Renal pelvis (tissue), 12 donors: ENCODE results near the gene BOD1. TPM values are rescaled to one million over a fixed set of nuclear protein-coding genes. Genes with fewer than 3 reads are reported as not detected.

Experiments
- DNase-seq: peaks from one replicate; pipeline ENCODE4 v3.0.0-alpha.2; 2013
- long read RNA-seq, 16 experiments: transcript quantifications; one replicate each; lab custom pipeline, GENCODE V29; 2026
- polyA plus RNA-seq, 3 donors: library from polyadenylated mRNA; unstranded; fragments of 120-200 nt; gene quantifications; one replicate each; pipeline ENCODE4 v1.2.1, GENCODE V29; 2013; ENCODE audit not compliant: insufficient read length in 3 of 3

Gene BOD1
- polyA plus RNA-seq: 100 to 1,000 TPM; 115 to 126 (median 119) TPM
- long read RNA-seq, donor 1, transcript BOD1-202 (4 exons, 1,562 nt): major isoform, 28 of 35 reads
- long read RNA-seq, donor 1, partial matches to known transcripts: 0 of 35 reads
- long read RNA-seq, donor 1, other reads (novel, unspliced or antisense): 0 of 35 reads
- long read RNA-seq, donor 2, transcript BOD1-202 (4 exons, 1,562 nt): major isoform, 54 of 60 reads
- long read RNA-seq, donor 2, partial matches to known transcripts: 0 of 60 reads
- long read RNA-seq, donor 2, other reads (novel, unspliced or antisense): 0 of 60 reads
- long read RNA-seq, donor 3, transcript BOD1-202 (4 exons, 1,562 nt): major isoform, 39 of 47 reads
- long read RNA-seq, donor 3, partial matches to known transcripts: 0 of 47 reads
- long read RNA-seq, donor 3, other reads (novel, unspliced or antisense): 0 of 47 reads
- long read RNA-seq, donor 4, transcript BOD1-202 (4 exons, 1,562 nt): major isoform, 35 of 49 reads
- long read RNA-seq, donor 4, partial matches to known transcripts: 0 of 49 reads
- long read RNA-seq, donor 4, other reads (novel, unspliced or antisense): 5 of 49 reads
- long read RNA-seq, donor 5, transcript BOD1-202 (4 exons, 1,562 nt): major isoform, 25 of 31 reads
- long read RNA-seq, donor 5, partial matches to known transcripts: 0 of 31 reads
- long read RNA-seq, donor 5, other reads (novel, unspliced or antisense): 0 of 31 reads
- long read RNA-seq, donor 6, transcript BOD1-207 (2 exons, 736 nt): minor isoform, 6 of 41 reads
- long read RNA-seq, donor 6, transcript BOD1-202 (4 exons, 1,562 nt): major isoform, 32 of 41 reads
- long read RNA-seq, donor 6, partial matches to known transcripts: 0 of 41 reads
- long read RNA-seq, donor 6, other reads (novel, unspliced or antisense): 0 of 41 reads
- long read RNA-seq, donor 7, transcript BOD1-207 (2 exons, 736 nt): minor isoform, 9 of 75 reads
- long read RNA-seq, donor 7, transcript BOD1-202 (4 exons, 1,562 nt): major isoform, 42 of 75 reads
- long read RNA-seq, donor 7, partial matches to known transcripts: 21 of 75 reads
- long read RNA-seq, donor 7, other reads (novel, unspliced or antisense): 0 of 75 reads
- long read RNA-seq, donor 8, transcript BOD1-202 (4 exons, 1,562 nt): major isoform, 11 of 14 reads
- long read RNA-seq, donor 8, partial matches to known transcripts: 0 of 14 reads
- long read RNA-seq, donor 8, other reads (novel, unspliced or antisense): 0 of 14 reads
- long read RNA-seq, donor 9, transcript BOD1-202 (4 exons, 1,562 nt): major isoform, 42 of 55 reads
- long read RNA-seq, donor 9, partial matches to known transcripts: 5 of 55 reads
- long read RNA-seq, donor 9, other reads (novel, unspliced or antisense): 0 of 55 reads
- long read RNA-seq, donor 10, transcript BOD1-207 (2 exons, 736 nt): minor isoform, 7 of 36 reads
- long read RNA-seq, donor 10, transcript BOD1-202 (4 exons, 1,562 nt): major isoform, 17 of 36 reads
- long read RNA-seq, donor 10, partial matches to known transcripts: 10 of 36 reads
- long read RNA-seq, donor 10, other reads (novel, unspliced or antisense): 0 of 36 reads
- long read RNA-seq, donor 11, transcript BOD1-202 (4 exons, 1,562 nt): major isoform, 43 of 49 reads
- long read RNA-seq, donor 11, transcript BOD1-207 (2 exons, 736 nt): minor isoform, 5 of 49 reads
- long read RNA-seq, donor 11, partial matches to known transcripts: 0 of 49 reads
- long read RNA-seq, donor 11, other reads (novel, unspliced or antisense): 0 of 49 reads
- long read RNA-seq, donor 12, transcript BOD1-202 (4 exons, 1,562 nt): major isoform, 58 of 72 reads
- long read RNA-seq, donor 12, transcript BOD1-207 (2 exons, 736 nt): minor isoform, 7 of 72 reads
- long read RNA-seq, donor 12, partial matches to known transcripts: 0 of 72 reads
- long read RNA-seq, donor 12, other reads (novel, unspliced or antisense): 0 of 72 reads
- long read RNA-seq, donor 13, transcript BOD1-202 (4 exons, 1,562 nt): major isoform, 21 of 26 reads
- long read RNA-seq, donor 13, partial matches to known transcripts: 0 of 26 reads
- long read RNA-seq, donor 13, other reads (novel, unspliced or antisense): 0 of 26 reads
- long read RNA-seq, donor 14, transcript BOD1-201 (3 exons, 1,286 nt): minor isoform, 5 of 94 reads
- long read RNA-seq, donor 14, transcript BOD1-207 (2 exons, 736 nt): minor isoform, 12 of 94 reads
- long read RNA-seq, donor 14, transcript BOD1-202 (4 exons, 1,562 nt): major isoform, 63 of 94 reads
- long read RNA-seq, donor 14, partial matches to known transcripts: 6 of 94 reads
- long read RNA-seq, donor 14, other reads (novel, unspliced or antisense): 5 of 94 reads
- long read RNA-seq, donor 15, transcript BOD1-207 (2 exons, 736 nt): minor isoform, 5 of 68 reads
- long read RNA-seq, donor 15, transcript BOD1-206 (2 exons, 814 nt): minor isoform, 5 of 68 reads
- long read RNA-seq, donor 15, transcript BOD1-202 (4 exons, 1,562 nt): major isoform, 44 of 68 reads
- long read RNA-seq, donor 15, partial matches to known transcripts: 5 of 68 reads
- long read RNA-seq, donor 15, other reads (novel, unspliced or antisense): 7 of 68 reads
- long read RNA-seq, donor 16, transcript BOD1-202 (4 exons, 1,562 nt): major isoform, 52 of 62 reads
- long read RNA-seq, donor 16, transcript BOD1-207 (2 exons, 736 nt): minor isoform, 5 of 62 reads
- long read RNA-seq, donor 16, partial matches to known transcripts: 0 of 62 reads
- long read RNA-seq, donor 16, other reads (novel, unspliced or antisense): 0 of 62 reads

DNA sequence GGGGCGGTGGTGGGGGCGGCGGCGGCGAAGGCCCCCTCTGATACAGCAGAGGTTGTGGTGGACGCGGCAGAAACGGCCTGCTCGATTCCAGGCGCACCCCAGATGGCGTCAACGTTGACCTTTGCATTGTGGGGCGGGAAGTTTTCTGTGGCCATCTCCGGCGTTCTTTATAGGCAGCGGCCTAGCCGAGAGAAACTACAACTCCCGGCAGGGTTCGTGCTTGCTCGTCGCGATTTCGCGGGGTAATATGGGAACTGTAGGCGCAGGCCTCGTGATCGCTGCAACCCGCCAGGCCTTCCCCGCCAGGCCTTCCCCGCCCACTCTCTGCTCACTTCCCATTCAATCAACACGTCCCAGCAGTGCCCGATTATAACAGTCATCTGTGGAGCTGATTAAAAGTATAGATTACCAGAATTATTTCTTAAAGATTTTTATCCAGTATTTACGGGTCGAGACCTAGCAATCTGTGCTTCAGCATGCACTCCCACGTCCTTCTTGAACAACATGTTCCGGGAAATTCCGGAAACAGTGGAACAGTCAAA, at the start of gene BOD1:
TSS of gene BOD1 (minus strand) at position 74 of the 542 bp plus-strand sequence. CDS start 214 bp downstream, outside the sequence.
- peak; percentile 98 for DNase-seq

DNA sequence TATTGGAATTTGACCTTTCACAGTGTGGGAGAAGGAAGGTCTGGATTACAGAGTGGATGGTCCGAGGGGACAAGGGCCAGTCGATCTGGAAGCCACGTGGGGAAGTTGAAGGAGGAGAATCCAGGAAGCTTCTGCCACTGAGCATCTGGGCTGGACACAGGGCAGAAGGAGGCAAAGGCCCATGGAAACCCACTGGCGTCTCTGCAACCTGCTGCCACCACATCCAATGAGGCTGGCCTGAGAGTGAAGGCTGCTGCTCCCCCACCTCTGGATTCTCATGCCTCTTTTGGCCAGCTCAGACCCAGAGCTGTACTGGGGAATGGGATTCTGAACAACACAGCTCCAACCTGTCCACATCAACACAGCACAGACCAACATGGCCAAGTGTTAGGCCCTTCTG, 48.9 kb upstream of the BOD1 start:
- no peak for DNase-seq

DNA sequence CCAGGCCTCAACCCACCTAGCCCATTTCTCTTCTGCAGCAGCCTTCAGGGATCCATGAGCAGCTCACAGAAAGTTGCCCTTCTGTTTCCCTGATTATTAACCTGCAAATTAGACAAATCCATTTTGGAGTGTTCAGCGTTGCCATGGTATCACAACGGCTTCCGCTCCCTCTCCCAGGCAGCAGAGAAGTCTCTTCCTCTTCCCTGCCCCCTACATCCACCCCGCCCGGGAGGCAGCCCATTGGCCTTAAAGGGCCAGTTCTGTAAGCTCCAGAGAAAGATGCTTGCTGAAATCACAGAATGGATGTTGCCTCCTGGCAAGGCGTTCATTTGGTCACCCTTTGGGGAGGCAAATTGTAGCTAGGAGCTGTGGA, 47.7 kb upstream of the BOD1 start:
- no peak for DNase-seq

DNA sequence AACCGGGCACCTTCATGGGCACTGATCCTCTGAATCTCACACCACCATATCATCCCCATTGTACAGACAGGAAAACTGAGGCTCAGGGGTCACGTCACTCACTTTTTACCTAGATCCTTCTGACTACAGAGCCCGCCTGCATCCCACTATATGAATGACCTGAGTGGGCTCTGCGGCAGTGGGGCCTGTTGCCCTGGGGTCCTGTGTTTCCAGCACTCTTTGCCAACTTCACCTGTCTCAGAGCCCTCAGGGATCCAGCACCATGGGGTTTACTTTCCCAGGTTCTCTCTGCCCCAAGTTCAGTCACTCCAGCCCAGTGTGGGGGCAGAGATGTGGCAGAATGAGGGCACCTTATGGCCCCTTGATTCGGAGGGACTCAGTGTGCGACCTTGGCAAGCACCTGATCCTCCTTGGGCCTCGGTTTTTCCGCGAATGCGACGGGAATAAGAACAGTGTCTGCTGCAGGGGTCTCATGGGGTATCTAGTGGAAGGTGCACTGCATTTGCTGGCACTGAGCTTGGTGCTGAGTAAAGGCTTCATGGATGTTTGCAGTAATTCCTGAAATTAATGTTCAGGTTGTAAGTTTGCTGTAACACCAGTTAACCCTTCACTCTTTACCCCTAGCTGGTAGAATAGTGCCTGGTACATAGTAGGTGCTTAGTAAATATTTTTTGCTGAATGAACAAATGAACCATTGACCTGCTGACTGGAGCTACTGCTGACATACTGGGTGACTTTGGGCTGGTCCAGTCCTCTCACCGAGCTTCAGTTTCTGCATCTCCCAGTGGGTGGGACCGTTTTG, 47.1 kb upstream of the BOD1 start:
- no peak for DNase-seq

DNA sequence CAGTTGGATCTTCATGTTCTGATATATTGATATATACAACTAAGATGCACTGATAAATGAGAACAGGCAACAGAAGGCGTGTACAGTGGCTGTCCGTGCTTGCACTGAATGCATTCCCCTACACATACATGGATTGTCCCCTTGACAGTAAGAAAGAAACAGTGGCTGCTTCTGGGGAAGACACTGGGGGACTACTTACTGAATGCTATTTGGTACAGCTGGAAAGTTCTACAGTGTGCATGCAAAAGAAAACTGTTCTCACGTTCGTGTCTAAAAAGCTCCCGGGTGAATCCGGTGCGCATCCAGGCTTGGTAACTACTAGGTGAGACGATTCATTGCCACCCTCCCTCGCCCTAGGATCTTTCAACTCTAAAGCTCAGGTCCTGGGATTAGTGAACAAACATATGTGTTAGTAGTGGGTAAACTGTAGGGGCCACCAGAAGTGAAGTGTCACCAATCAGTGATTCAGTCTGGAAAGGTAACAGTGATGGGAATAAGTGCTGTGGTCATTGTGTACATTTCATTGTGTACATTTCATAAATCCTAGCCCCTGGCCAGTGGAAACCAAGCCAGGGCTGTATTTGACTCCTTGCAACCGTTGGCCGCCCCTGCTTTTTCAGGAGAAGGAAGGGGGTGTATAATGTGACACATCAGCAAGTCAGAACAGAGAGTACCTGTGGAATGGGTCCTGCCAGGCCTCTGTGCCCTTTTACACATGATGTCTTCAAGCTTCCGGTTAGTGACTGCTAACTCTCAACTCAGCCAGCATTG, 46.3 kb upstream of the BOD1 start:
- no peak for DNase-seq

DNA sequence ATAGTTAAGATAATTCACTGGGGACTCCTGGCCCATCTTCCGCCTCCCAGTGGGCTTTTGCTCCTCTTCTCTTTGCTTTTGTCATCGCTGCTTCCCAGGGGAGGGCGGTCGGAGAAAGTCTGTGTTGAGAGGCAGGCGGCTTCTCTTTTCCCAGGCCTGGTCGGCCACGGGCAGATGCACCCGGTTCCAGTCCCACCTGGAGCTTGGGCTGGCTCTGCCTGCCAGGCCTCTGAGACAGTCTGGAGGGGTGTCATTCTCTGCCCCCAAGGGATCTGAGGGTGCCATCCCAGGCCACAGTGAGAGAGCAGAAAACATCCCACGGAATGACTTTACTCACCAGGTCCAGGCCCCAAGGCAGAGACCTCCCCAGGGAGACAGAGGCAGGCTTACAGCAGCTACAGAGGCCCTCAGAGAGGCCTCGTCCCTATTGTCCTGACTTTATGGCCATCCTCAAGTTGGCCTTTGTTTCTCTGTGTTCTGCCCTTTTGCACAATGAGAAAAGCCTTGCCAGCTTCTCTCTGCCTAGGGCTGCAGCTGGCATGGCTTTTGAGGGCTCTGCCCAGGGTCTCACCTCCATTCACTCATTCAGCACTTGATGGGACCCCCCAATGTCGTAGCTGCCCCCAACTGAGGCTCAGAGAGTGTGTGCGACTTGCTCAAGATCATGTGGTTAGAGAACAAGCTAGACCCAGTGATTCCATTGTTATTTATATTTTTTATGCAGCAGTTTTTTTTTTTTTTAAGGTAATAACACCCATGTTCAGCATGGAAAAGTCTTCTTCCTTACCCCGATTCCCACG, 44.2 kb upstream of the BOD1 start:
- no peak for DNase-seq

DNA sequence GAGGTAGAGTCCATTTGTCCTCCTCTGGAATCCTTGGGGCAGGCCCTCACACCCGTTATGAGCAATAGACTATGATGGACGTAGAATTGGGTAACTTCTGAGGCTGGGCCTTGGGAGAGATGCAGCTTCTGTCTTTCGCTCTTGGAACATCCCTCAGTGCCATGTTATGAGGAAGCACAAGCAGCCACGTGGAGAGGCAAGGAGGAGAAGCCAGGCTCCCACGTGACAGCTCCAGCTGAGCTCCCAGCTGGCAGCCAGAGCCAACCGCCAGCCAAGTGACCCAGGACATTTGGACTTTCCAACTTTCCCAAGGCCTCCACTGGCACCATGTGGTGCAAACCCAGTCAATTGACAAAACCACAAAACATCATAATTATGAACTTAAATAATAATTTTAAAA, 43.0 kb upstream of the BOD1 start:
- DNase-seq: no peak

DNA sequence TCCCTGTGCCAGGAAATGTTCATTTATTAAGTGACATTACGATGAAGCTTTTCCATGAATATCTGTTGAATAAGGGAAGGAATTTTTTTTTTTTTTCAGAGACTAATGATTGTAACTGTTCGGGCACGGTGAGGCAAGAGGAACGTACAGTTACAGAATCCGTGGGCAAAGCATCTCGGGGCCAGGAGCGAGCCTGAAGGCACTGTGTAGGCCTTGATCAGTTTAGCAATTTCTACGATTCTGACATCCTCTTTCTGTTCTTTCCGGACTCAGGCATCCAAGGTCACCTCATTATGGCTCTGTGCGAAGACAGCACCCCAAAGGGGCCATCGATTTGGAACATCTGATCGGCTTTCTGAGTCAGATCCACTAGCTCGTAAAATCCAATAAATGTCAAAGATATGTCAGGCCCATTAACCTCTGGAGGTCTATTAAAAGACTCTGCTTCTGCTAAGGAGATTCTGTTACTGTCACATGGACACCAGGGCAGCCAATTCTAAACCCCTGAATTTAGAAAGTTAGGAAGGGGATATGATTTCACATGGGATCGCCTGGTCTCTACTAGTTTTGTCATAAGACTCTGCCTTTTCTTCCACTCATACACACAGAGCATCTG, 41.4 kb upstream of the BOD1 start:
- no peak for DNase-seq

DNA sequence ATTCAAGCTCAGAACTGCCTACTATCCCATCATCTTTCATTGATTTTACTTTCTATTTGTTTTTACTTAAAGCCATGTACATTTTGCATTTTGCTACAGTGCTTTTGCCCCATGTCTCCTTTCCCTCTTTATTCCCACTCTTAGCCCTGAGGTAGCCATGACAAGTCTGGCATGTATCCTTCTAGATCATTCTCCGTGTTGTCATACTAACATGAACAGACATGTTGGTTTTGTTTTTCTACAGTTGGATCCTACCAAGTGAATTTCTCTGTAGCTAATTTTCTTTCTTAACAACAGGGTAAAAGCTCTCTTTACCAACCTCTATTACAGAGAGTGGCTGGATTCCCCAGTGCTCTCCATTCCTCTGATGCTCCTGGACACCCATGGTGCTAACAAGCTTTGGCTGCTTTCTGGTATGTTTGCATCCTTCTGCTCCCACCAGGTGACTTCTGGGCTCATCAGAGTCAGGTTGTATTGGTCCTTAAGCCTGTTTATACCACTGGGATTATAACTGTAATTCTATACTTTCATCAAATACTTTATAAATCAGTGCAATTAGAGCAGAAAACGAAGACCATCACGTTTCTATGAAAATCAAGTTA, 38.8 kb upstream of the BOD1 start:
- no peak for DNase-seq

DNA sequence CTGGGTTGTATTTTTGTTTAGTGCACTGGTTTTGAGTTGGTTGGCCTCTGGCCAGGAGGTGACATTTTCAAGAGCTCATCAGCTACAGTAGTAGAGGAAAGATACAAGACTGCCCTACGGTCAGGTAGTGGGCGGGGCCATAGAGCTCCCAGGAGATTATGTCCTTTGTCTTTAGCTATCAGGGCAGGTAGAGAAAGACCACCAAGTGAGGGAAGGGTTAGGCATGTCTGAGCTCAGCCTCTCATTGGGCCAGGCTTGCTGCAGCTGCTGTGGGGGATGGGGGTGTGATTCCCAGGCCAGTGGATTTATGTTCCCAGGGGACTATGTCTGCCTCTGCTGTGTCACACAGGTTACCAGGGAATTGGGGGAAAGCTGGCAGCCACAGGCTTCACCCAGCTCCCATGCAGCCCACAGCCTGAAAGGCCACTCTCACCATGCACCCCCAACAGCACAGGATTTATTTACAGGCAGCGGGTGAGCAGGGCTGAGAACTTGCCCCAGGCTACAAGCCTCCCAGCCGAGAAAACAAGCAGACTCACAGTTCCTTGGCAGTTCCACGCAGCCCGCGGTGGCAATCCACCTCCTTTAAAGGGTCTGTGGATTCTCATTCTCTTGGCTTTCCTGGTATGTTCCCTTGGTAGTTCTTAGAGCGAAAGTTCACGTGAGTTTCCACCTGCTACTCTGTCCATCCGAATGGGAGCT, 37.5 kb upstream of the BOD1 start:
- no peak for DNase-seq

DNA sequence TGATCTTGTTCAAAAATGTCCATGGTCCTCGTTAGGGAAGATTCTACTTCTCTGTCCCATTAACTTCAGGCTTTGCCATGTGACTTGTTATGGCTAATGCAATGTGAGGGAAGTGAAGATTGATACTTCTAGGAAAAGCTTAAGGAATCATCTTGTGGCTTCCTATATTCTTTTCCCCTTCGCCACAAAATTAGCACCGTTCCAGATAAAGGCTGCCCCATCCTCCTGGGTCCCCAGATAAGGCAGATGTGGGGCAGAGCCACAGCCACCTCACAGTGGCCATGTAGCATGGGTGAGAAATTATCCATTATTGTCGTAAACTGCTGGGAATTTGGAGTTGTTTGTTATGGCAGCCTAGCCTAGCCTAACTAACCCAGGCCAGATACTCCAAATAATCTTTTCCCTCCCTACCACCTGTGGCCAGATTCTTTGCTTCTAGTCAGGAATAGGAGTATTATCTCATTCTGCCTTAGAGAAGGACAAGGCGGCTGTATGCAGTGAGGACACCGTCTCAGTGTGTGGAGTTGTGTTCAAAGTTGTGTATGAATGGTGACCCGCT, 31.9 kb upstream of the BOD1 start:
- DNase-seq: no peak

DNA sequence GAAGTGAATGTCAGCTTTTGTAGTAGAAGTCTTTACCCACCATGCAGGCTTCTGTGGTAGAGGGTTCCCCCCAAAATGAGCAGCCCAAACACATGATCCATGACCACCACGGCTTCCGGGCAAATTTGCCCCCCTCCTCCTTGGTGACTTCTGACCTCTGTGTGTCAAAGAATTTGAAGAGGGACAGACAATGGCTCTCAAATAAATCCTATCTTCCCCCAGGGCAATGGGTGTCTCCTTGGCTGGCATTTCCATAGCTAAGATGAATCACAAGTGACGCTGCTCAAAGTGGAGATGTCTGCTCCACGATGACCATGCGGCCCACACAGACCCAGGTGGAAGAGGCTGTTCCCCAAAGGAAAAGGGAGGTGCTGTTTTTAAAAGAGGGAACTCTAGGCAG, 30.2 kb upstream of the BOD1 start:
- DNase-seq: no peak

DNA sequence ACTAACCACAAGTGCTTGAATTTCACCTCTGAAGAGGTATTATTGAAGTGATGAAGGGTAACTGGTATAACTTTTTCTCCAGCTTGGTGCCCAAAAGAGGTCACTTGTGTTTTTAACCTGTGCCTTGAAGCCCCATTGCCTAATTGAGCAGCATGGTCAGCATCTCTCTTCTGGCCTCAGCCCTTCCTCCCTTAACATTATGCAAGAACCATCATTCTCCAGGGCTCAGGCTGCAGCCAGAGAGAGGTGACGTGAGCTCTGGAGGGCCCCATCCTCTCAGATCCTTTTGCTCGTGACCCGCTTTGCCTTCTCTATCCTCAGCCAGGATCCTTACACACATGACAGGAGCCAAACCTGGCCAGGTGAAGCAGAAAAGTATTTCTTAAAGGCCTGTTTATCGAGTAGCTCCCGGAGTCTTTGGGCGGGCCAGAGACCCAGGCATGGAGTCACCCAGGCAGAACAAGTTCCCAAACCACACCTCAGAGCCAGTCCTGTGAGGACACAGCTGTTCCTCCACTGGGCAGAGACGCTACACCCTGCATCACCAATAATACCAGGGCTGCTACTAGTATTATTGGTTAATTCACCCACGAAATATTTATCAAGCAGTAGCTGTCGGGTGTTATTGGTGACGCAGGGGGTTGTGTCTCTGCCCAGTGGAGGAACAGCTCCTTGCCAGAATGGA, 29.6 kb upstream of the BOD1 start:
- DNase-seq: no peak

DNA sequence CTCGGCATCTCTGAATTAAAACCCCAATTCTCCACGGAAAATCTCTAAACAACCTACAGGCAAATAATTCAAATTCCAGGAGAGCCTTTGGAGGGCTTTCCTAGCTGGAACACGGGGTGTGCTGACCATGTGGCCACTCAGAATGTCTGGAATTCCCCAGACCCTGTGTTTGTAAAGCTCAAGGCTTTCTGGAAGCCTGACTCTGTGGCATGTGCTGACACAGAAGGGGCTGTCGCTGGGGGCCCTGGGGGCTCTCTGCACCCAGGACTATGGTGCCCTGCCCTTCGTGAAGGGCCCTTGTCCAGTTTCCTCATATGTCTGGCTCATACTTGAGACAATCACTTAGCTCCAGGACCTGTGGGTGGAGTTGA, 29.0 kb upstream of the BOD1 start:
- DNase-seq: peak; percentile 75
